Keratinocyte (primary cell): ENCODE measurements around the gene TBK1. TPM values are rescaled to one million over a fixed set of nuclear protein-coding genes. Genes with fewer than 3 reads are reported as not detected.

Experiments used
- DNase-seq: peaks from one replicate; pipeline ENCODE4 v3.0.0-alpha.2; 2011; ENCODE audit warnings: low read depth, missing footprints, low spot score
- FAIRE-seq: peaks from 2 replicates; lab custom pipeline; 2011; peaks lifted over from hg19 to GRCh38; lab: Jason Lieb, UNC
- H2AFZ ChIP-seq: 2 replicates; pipeline ENCODE4 v1.6.0; 2012; ENCODE audit warnings: low read length, control low read depth, inconsistent platforms; ENCODE audit not compliant: control insufficient read depth
- H3K27ac ChIP-seq: 2 replicates; pipeline ENCODE4 v1.5.1; 2011; ENCODE audit warnings: low read length; ENCODE audit not compliant: control insufficient read depth, insufficient read depth
- H3K27me3 ChIP-seq: 3 replicates; pipeline ENCODE4 v1.6.0; 2011; ENCODE audit warnings: low read length; ENCODE audit not compliant: control insufficient read depth, insufficient read depth; ENCODE audit errors: extremely low read depth
- H3K36me3 ChIP-seq, 2 experiments: 2 replicates in 1 of 2; 3 replicates in 1 of 2; pipeline ENCODE4 v1.5.1; 2011; ENCODE audit warnings: low read length in 2 of 2, mild to moderate bottlenecking in 1 of 2; ENCODE audit not compliant: control insufficient read depth in 2 of 2, insufficient read depth in 2 of 2; ENCODE audit errors: extremely low read depth in 1 of 2
- H3K4me1 ChIP-seq: 3 replicates; pipeline ENCODE4 v1.5.1; 2011; ENCODE audit warnings: low read length; ENCODE audit not compliant: control insufficient read depth, insufficient read depth; ENCODE audit errors: extremely low read depth
- H3K4me2 ChIP-seq: 3 replicates; pipeline ENCODE4 v1.6.0; 2011; ENCODE audit warnings: low read depth, low read length; ENCODE audit not compliant: control insufficient read depth, insufficient read depth; ENCODE audit errors: extremely low read depth
- H3K4me3 ChIP-seq, 3 experiments: fragments of 200-600 bp in 1 of 3; sonication (generic) in 1 of 3; 2 replicates in 2 of 3; 3 replicates in 1 of 3; pipeline ENCODE4 v1.5.1; 2011 to 2016; ENCODE audit warnings: low read length in 3 of 3, mild to moderate bottlenecking in 3 of 3, control low read depth in 2 of 3, inconsistent platforms in 1 of 3, low read depth in 1 of 3, mixed read lengths in 1 of 3, mixed run types in 1 of 3, moderate library complexity in 1 of 3; ENCODE audit not compliant: control insufficient read depth in 2 of 3, insufficient read depth in 2 of 3; ENCODE audit errors: extremely low read depth in 1 of 3
- H3K79me2 ChIP-seq: 2 replicates; pipeline ENCODE4 v1.6.0; 2012; ENCODE audit warnings: low read length; ENCODE audit not compliant: control insufficient read depth, insufficient read depth
- H3K9ac ChIP-seq: 3 replicates; pipeline ENCODE4 v1.6.0; 2011; ENCODE audit warnings: low read length; ENCODE audit not compliant: control insufficient read depth, insufficient read depth; ENCODE audit errors: extremely low read depth
- H3K9me1 ChIP-seq: 3 replicates; pipeline ENCODE4 v1.6.0; 2011; ENCODE audit warnings: low read length; ENCODE audit not compliant: control insufficient read depth, insufficient read depth; ENCODE audit errors: extremely low read depth
- H3K9me3 ChIP-seq: 2 replicates; pipeline ENCODE4 v1.5.1; 2012; ENCODE audit warnings: low read depth, low read length; ENCODE audit not compliant: control insufficient read depth
- H4K20me1 ChIP-seq: 3 replicates; pipeline ENCODE4 v1.6.0; 2011; ENCODE audit warnings: low read length; ENCODE audit not compliant: control insufficient read depth, insufficient read depth; ENCODE audit errors: extremely low read depth
- CTCF ChIP-seq, 3 experiments: IDR thresholded peaks in 1 of 3; conservative IDR thresholded peaks in 1 of 3; optimal IDR thresholded peaks in 1 of 3; 2 replicates in 2 of 3; 3 replicates in 1 of 3; pipeline versions ENCODE3 to v1.5.1; 2011; ENCODE audit warnings: low read length in 3 of 3, mild to moderate bottlenecking in 3 of 3, moderate library complexity in 2 of 3, control low read depth in 1 of 3, inconsistent platforms in 1 of 3; ENCODE audit not compliant: insufficient read depth in 2 of 3; ENCODE audit errors: extremely low read depth in 1 of 3
- EZH2 ChIP-seq: IDR thresholded peaks from one replicate; pipeline ENCODE4 v1.6.1; 2012; ENCODE audit warnings: inconsistent platforms, mild to moderate bottlenecking, low read length, moderate library complexity
- dilution Hi-C: fragments of 300-500 bp; cut with MboI; formaldehyde crosslinking; loops from one replicate; pipeline ENCODE4 v1.7.0; 2020; ENCODE audit warnings: low sequenced_read_pairs; ENCODE audit not compliant: extremely low pct_ligation_motif_present
- polyA plus RNA-seq, 5 experiments: library from polyadenylated mRNA; depleted of rRNA in 3 of 5; stranded (reverse) in 3 of 5; stranded (forward) in 1 of 5; unstranded in 1 of 5; fragments of >200 nt; gene quantifications; 1 replicate in 1 of 5; 2 replicates in 3 of 5; 3 replicates in 1 of 5; pipeline versions ENCODE4 v1.2.1 to v1.2.3, GENCODE V29; 2011 to 2012; ENCODE audit warnings: missing spikeins in 2 of 5, low read depth in 1 of 5, low replicate concordance in 1 of 5

TBK1 gene
- polyA plus RNA-seq, 1 donor (not counting 4 experiments of a cell fraction or from before 2014, with no cell fraction given), result 19.1 TPM

GRCh38 chr12:64427988-64428387 is 23.9 kb upstream of the TBK1 start:
- Histone ChIP-seq H4K20me1 (no peaks in the 10 kb centered on the region), H3K36me3 (peaks cover 18 to 48% of the 10 kb centered on the region in 2 experiments), H3K4me1 (no peaks in the 10 kb centered on the region), H3K9me3 (no peaks in the 10 kb centered on the region), H3K79me2 (no peaks in the 10 kb centered on the region), H3K27me3 (no peaks in the 10 kb centered on the region), H3K4me3 (no peak overlapping the region), H2AFZ (no peak overlapping the region), H3K4me2 (no peak overlapping the region), H3K9ac (no peak overlapping the region), H3K27ac (no peak overlapping the region), H3K9me1 (no peaks in the 10 kb centered on the region)
- no peak for DNase-seq
- TF ChIP-seq EZH2 (no peak), CTCF (optimal IDR thresholded peaks at IDR 0.05 in 1 of 3, IDR thresholded peaks at IDR 0.05 in 1 of 3, conservative IDR thresholded peaks at IDR 0.05 in 1 of 3; ENCODE audit: extremely low read depth in 1 of 3, insufficient read depth in 2 of 3, low read length in 3 of 3) (no peak)
- dilution Hi-C loops, result no loop called here
- FAIRE-seq, result no peak

DNA sequence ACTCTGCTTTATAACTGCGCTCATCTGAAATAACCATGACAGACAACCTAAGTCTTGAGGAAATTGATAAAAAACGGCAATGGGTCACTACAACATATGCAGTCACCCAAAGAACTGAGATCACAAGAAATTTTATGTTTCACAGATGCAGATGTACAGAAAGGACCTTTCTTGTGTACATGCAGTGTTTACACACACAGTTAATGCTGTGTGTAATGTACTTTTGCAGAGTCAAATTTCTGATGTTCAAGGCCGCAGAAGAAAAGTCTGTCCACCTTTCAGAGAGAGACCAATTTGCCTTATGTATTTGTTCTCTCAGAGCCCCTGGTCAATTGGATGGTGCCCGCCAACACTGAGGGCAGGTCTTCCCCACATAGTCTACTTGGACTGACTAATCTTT is 23.0 kb upstream of the TBK1 start:
- Histone ChIP-seq H3K9ac (no peak overlapping the region), H3K9me3 (no peaks in the 10 kb centered on the region), H3K4me3 (no peak overlapping the region), H3K4me1 (no peaks in the 10 kb centered on the region), H3K27me3 (no peaks in the 10 kb centered on the region), H3K4me2 (no peak overlapping the region), H4K20me1 (no peaks in the 10 kb centered on the region), H3K36me3 (peaks cover 22 to 49% of the 10 kb centered on the region in 2 experiments), H3K9me1 (no peaks in the 10 kb centered on the region), H3K27ac (no peak overlapping the region), H2AFZ (no peak overlapping the region), H3K79me2 (no peaks in the 10 kb centered on the region)
- no peak for DNase-seq
- TF ChIP-seq EZH2, result no peak
- TF ChIP-seq CTCF (optimal IDR thresholded peaks at IDR 0.05 in 1 of 3, IDR thresholded peaks at IDR 0.05 in 1 of 3, conservative IDR thresholded peaks at IDR 0.05 in 1 of 3; ENCODE audit: extremely low read depth in 1 of 3, insufficient read depth in 2 of 3, low read length in 3 of 3), result no peak
- no peak for FAIRE-seq
- dilution Hi-C loops, result no loop called here
